Measurements from ENCODE around the gene FEN1. TPM values are rescaled to one million over a fixed set of nuclear protein-coding genes. Genes with fewer than 3 reads are reported as not detected.

Gene FEN1
- total RNA-seq, 2 donors from 2014 or later, result 4.5 to 5.4 TPM

GRCh38 chr11:61746442-61747191 is 46.1 kb upstream of the FEN1 start:
- Histone ChIP-seq H3K27ac (no peak overlapping the region), H3K4me3 (no peak overlapping the region), H3K27me3 (replicated peaks; ENCODE audit: insufficient read depth) (no peaks in the 10 kb centered on the region), H3K36me3 (no peaks in the 10 kb centered on the region), H3K4me1 (ENCODE audit: control insufficient read depth in 1 of 2, low read depth in 2 of 2) (peaks cover 0 to 5% of the 10 kb centered on the region in 2 donors), H3K9me3 (no peaks in the 10 kb centered on the region)
- ATAC-seq (ENCODE audit: insufficient number of reproducible peaks, low FRiP score, low read depth), result no peak
- TF ChIP-seq, protein P1, sequence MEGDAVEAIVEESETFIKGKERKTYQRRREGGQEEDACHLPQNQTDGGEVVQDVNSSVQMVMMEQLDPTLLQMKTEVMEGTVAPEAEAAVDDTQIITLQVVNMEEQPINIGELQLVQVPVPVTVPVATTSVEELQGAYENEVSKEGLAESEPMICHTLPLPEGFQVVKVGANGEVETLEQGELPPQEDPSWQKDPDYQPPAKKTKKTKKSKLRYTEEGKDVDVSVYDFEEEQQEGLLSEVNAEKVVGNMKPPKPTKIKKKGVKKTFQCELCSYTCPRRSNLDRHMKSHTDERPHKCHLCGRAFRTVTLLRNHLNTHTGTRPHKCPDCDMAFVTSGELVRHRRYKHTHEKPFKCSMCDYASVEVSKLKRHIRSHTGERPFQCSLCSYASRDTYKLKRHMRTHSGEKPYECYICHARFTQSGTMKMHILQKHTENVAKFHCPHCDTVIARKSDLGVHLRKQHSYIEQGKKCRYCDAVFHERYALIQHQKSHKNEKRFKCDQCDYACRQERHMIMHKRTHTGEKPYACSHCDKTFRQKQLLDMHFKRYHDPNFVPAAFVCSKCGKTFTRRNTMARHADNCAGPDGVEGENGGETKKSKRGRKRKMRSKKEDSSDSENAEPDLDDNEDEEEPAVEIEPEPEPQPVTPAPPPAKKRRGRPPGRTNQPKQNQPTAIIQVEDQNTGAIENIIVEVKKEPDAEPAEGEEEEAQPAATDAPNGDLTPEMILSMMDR (IDR thresholded peaks at IDR 0.05), result no peak
- DNase-seq (ENCODE audit: low spot score), result no peak

DNA sequence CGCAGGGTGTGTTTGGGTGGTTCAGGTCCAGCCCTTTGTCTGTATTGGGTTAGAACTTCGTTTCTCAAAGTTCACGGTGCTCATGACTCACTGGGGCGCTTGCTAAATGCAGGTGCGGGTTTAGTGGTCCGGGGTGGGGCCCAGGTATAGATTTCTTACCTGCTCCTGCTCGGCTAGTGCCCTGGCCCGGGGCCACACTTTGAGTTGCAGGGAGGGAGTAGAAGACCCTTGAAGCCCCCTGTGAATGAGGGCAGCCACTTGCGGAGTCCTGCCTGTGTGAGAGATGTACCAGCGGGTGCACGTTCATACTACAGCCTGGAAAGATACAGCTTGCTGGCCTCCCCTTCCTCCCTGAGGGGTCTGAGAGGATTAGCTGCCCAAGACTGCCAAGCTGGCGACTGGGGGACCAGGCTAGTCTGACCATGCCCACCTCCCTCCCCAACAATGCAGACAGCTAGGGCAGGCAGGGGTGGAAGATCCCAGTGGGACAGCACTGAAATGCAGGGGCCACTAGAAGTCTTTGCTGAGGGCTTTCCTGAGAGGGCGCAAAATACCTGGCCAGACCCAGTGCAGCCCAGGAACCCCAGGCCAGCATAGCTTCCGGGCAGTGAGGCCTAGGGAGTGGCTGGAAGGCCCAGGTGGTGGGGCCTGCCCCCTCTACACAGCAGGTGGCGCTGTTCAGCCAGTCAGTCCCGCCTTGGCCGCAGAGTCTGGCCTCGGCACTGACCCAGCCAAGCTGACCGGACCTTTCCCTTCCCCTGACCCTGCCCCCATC is 45.3 kb upstream of the FEN1 start:
- no peak overlapping the region for H3K4me3 ChIP-seq
- no peaks in the 10 kb centered on the region for H3K27me3 ChIP-seq (replicated peaks; ENCODE audit: insufficient read depth)
- no peak overlapping the region for H3K27ac ChIP-seq
- H3K36me3 ChIP-seq, result no peaks in the 10 kb centered on the region
- no peak for ATAC-seq (ENCODE audit: insufficient number of reproducible peaks, low FRiP score, low read depth)
- peak; percentile 15 for DNase-seq (ENCODE audit: low spot score)
- no peaks in the 10 kb centered on the region for H3K9me3 ChIP-seq
- peaks cover 0 to 11% of the 10 kb centered on the region in 2 donors for H3K4me1 ChIP-seq (ENCODE audit: control insufficient read depth in 1 of 2, low read depth in 2 of 2)
- TF ChIP-seq, protein P1 (IDR thresholded peaks at IDR 0.05), result peak; percentile 81

DNA sequence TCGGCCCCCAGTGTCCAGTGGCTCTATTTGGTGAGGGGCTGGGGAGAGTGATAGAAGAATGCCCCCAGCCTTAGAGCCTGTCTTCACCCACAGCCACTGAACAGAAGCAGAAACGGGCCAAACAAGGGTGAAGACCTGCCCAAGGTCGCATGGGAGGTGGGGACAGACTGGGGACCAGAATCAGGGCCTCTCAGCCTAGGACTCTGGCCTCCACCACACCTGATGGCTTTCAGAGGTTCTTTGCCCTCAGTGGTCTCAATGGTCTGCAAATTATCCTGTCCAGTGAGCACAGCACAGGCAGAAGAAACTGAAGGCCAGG is 44.8 kb upstream of the FEN1 start:
- TF ChIP-seq, protein P1 (IDR thresholded peaks at IDR 0.05), result no peak
- no peak overlapping the region for H3K27ac ChIP-seq
- ATAC-seq (ENCODE audit: insufficient number of reproducible peaks, low FRiP score, low read depth) (no peak), DNase-seq (ENCODE audit: low spot score) (no peak)
- no peaks in the 10 kb centered on the region for H3K27me3 ChIP-seq (replicated peaks; ENCODE audit: insufficient read depth)
- H3K9me3 ChIP-seq, result no peaks in the 10 kb centered on the region
- peaks cover 0 to 11% of the 10 kb centered on the region in 2 donors for H3K4me1 ChIP-seq (ENCODE audit: control insufficient read depth in 1 of 2, low read depth in 2 of 2)
- no peaks in the 10 kb centered on the region for H3K36me3 ChIP-seq
- no peak overlapping the region for H3K4me3 ChIP-seq

DNA sequence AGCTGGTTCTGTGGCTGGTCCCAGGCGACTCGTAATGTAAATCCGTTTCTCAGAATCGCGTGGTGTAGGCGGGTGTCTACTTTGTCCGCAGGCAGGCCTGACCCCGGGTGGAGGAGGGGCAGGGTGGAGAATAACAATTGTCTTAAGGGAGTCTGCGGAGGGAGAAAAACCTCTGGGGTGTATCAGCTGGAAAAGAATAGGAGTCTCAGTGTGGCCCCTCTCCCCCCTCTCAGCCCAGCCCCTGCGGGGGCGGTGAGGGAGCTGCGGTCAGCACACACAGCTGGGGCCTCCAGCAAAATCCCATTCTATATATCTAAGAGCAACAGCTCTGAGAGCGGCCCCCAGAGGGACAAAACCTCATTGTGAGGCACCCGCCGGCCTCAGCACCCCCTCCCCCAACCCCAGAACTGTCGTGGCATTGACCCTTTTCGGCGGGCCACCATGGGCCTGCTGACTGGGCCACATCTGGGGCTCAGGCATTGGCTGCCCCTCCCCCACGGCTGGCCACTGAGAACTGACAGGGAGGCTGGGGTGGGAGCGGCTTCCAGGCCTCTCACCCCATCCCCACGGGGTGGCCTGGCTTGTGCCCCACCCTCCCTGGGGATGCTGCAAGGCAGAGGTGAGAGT is 43.0 kb upstream of the FEN1 start:
- no peaks in the 10 kb centered on the region for H3K36me3 ChIP-seq
- H3K4me1 ChIP-seq (ENCODE audit: control insufficient read depth in 1 of 2, low read depth in 2 of 2), result peaks cover 0 to 11% of the 10 kb centered on the region in 2 donors
- no peak for DNase-seq (ENCODE audit: low spot score)
- no peak for ATAC-seq (ENCODE audit: insufficient number of reproducible peaks, low FRiP score, low read depth)
- H3K27me3 ChIP-seq (replicated peaks; ENCODE audit: insufficient read depth), result no peaks in the 10 kb centered on the region
- no peak overlapping the region for H3K27ac ChIP-seq
- no peak overlapping the region for H3K4me3 ChIP-seq
- H3K9me3 ChIP-seq, result no peaks in the 10 kb centered on the region
- TF ChIP-seq, protein P1 (IDR thresholded peaks at IDR 0.05), result no peak

DNA sequence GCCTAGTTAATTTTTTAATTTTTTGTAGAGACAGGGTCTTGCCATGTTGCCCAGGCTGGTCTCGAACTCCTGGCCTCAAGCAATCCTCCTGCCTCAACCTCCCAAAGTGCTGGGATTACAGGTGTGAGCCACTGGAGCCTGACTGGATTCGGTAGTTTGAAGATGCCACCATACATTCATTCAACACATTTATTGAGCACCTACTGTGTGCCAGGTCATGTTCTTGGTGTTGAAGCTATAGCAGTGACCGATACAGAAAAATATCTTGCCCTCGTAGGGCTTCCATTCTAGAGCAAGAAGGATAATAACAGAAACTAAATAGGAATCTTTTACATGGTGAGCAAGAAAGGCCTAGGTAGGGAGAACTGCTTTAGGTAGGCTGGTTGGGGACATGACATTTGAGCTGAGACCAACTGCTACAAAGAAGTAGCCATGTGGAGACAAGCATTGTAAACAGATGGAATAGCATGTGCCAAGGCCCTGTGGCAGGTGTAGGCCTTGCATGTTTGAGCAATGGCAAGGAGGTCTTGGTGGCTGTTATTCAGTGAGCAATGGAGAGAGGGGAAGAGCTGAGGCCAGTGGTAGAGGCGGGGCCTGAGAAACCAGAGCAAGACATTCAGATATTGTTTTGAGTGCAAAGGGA is 42.0 kb upstream of the FEN1 start:
- peaks cover 0 to 11% of the 10 kb centered on the region in 2 donors for H3K4me1 ChIP-seq (ENCODE audit: control insufficient read depth in 1 of 2, low read depth in 2 of 2)
- ATAC-seq (ENCODE audit: insufficient number of reproducible peaks, low FRiP score, low read depth) (no peak), DNase-seq (ENCODE audit: low spot score) (no peak)
- no peak overlapping the region for H3K4me3 ChIP-seq
- no peaks in the 10 kb centered on the region for H3K9me3 ChIP-seq
- no peaks in the 10 kb centered on the region for H3K36me3 ChIP-seq
- TF ChIP-seq, protein P1 (IDR thresholded peaks at IDR 0.05), result no peak
- no peak overlapping the region for H3K27ac ChIP-seq
- H3K27me3 ChIP-seq (replicated peaks; ENCODE audit: insufficient read depth), result no peaks in the 10 kb centered on the region

Measured in thoracic aorta (tissue), 2 donors.